DOHH2 (cell line): ENCODE measurements around the gene SLC49A3.

Source experiments
- EZH2phosphoT487 ChIP-seq: fragments of 200-600 bp; sonication (generic); IDR thresholded peaks from 2 replicates; pipeline ENCODE4 v1.6.1; 2017; ENCODE audit warnings: borderline replicate concordance, mild to moderate bottlenecking, antibody characterized with exemption, low read length, moderate library complexity, mixed read lengths
- TF ChIP-seq, protein P1 (sequence below): fragments of 200-600 bp; sonication (generic); IDR thresholded peaks from one replicate; pipeline ENCODE4 v1.5.1; 2014; ENCODE audit warnings: antibody characterized with exemption, mild to moderate bottlenecking, low read depth, low read length; ENCODE audit not compliant: poor library complexity, severe bottlenecking

DNA sequence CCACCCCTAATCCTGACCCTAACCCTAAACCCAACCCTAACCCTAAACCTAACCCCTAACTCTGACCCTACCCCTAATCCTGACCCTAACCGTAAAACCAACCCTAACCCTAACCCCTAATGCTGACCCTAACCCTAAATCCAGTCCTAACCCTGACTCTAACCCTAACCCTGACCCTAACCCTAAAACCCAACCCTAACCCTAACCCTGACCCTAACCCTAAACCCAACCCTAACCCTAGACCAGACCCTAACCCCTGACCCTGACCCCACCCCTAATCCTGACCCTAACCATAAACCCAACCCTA is 16.0 kb upstream of the SLC49A3 start:
- TF ChIP-seq, protein P1, sequence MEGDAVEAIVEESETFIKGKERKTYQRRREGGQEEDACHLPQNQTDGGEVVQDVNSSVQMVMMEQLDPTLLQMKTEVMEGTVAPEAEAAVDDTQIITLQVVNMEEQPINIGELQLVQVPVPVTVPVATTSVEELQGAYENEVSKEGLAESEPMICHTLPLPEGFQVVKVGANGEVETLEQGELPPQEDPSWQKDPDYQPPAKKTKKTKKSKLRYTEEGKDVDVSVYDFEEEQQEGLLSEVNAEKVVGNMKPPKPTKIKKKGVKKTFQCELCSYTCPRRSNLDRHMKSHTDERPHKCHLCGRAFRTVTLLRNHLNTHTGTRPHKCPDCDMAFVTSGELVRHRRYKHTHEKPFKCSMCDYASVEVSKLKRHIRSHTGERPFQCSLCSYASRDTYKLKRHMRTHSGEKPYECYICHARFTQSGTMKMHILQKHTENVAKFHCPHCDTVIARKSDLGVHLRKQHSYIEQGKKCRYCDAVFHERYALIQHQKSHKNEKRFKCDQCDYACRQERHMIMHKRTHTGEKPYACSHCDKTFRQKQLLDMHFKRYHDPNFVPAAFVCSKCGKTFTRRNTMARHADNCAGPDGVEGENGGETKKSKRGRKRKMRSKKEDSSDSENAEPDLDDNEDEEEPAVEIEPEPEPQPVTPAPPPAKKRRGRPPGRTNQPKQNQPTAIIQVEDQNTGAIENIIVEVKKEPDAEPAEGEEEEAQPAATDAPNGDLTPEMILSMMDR, result no peak
- no peak for TF ChIP-seq EZH2phosphoT487
